Esophagus mucosa (tissue), 1 donor: Measurements from ENCODE around the gene LMX1B. TPM values are rescaled to one million over a fixed set of nuclear protein-coding genes. Genes with fewer than 3 reads are reported as not detected.
A peak's percentile ranks its signal among the peaks of the same experiment; 100 is the strongest.
"Not testable (repeated sequence)": the region's sequence is repeated elsewhere in the genome, so short reads cannot be mapped to it uniquely, and the experiment has no call there.

ENCODE experiments used
- ATAC-seq: fragments of 200-7000 bp; cut with Tn5 transposase; one replicate; pipeline ENCODE4 v1.9.1; 2020
- total RNA-seq: library from RNA; stranded (reverse); gene quantifications from one replicate; pipeline ENCODE4 v1.2.4, GENCODE V29; 2023
- donor health status: DM: yes; HTN: yes; CAD: no.

LMX1B gene
- total RNA-seq, 1 donor from 2014 or later, result not detected

DNA sequence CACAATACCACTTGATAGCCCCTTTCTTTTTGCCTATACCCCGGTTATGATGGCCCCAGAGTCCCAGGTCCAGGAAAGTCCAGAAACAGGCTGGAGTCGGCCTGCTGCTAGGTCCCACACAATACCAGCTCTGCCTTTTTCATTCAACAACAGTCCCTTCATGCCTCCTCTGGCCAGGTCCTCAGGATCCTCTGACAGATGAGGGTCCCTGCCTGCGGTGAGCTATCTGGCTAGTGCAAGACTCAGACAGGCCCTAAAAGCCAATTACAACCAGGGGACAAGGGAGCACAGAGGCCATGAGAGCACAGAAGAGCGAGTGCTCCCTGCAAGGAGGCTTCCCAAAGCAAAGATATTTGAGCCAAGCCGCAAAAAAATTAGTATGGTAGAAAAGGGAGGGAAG lies 106.3 kb downstream of the LMX1B start:
- ATAC-seq, result no peak

DNA sequence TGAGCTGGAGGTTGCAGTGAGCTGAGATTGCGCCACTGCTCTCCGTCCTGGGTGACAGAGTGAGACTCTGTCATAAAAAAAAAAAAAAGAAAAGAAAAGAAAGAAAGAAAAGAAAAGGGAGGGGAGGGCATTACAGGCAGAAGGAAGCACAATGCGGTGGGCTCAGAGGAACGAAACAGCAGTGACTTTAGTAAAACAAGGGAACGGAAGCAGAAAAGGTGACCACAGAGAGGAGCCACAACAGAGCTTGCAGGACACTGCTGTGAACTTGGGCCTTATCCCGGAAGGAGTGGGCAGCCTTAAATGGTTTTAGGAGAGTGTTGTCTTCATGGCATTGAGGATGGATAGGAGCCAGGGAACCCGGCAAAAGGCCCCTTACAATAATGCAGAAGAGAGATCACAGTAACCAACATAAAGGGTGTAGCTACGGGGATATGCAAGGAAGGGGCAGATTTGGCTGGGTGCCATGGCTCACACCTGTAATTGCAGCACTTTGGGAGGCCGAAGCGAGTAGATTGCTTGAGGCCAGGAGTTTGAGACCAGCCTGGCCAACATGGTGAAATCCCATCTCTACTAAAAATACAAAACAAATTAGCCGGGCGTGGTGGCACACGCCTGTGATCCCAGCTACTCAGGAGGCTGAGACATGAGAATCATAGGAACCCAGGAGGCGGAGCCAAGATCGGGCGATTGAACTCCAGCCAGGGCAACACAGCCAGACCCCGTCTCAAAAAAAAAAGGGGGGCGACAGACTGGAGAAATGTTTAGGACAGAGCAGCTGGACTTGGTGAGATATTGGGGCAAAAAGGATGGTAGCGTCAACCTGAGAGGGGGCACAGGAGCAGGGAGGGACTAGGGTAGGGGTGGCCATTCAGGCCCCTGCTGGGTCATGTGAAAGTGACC lies 107.2 kb downstream of the LMX1B start:
- ATAC-seq, result no peak

DNA sequence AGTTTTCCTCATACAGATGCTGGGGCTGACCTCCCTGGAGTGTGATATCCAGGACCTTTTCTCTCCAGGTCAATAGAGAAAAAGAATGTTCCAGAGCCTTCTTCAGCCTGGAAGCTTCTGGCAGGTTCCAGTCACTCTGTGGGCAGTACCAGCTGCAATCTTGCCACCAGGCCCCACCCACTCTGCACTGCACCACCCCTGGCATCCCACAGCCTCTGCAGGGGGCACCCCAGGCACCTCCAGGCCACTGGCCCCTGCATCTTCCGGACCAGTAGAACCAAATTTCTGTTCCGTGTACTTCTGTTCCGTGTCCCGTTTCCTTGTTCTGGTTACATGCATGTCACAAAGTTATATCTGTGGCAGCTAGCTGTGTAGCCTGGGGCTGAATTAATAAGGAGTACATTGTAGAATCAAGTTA lies 107.8 kb downstream of the LMX1B start:
- no peak for ATAC-seq

DNA sequence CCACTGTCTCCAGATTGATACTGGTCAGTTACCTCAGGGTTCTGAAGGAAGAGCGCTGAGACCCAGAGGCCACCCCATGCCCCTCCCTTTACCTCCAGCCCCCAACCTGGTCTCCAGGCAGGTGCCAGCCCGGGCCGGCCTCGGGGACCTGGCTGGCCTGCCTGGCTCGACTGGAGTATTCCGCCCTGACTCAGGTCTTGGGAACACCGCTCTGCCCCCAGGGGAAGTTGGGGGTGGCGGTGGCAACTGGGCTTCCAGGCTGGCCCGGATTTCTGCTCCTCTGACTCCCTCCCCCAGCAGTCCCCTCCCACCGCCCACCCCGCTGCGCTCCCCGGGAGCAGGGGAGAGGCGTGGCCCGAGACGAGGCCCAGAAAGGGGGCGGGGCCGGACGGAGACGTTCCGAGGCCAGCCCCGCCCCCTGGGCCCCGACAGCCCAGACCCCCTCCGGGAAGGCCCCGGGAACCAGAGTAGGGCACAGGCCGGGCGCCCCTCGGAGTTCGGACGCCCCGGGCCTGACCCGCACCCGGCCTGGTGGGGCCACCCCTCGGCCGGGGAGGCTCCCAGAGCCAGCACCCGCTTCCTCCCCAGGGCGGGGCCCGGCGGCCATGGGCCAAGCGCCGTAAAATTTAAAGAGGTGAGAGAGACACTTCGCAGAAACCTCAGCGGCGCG lies 108.7 kb downstream of the LMX1B start:
- ATAC-seq, result peak; percentile 85

DNA sequence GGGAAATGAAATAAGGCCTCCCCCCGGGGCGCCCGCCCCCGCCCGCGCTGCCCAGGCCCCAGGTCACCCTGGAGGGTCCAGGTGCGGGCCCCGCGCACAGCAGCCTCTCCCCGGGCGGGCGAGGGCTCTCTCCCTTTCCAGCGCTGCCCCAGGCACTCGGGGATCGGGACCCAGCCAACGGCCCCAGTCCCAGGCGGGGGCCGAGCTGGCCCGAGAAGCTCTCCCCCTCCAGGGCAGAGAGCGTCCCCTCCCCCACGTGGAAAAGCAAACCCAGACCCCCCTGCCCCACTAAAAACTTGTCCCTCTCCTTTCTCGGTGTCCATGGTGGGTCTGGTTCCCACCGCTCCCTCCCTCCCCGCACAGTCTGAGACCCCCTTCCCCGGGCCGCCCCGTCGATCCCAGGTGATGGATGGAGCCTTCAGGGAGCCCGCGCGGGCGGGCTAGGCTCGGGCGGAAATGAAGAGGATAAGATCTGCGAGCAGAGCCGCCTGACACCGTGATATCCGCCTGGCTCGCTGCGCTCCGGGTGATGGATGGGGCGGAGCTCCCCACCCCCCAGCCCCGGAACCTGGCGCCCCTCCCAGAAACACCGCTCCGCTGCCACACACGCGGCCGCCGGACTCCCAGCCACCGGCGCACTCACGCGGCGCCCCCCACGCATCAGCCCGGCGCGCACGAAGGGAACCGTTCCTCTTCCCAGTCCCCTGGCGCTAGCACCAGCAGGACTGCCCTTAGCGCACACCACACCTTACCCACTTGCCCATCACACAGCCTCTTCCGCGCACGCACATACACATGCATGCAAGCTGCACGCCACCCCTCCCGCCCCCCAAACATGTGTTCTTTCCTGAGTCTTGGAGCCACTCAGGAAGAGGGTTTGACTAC lies 109.4 kb downstream of the LMX1B start:
- peak; percentile 62 for ATAC-seq

DNA sequence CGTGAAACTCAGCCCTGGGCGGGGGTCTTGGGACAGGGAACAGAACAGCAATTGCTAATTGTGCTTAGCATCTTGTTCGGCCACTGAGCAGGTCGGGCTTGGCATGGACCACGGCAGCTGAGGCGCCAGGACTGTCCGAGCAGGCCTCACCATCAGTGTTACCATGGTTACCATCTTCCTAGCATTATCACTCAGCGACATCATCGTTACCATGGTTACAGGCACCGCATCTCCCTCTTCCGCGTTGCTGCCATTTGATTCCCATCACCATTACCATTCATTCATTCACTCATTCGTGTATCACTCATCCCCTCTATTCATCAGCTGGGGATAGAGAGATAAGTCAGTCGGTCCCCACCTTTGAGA lies 110.1 kb downstream of the LMX1B start:
- ATAC-seq, result no peak

DNA sequence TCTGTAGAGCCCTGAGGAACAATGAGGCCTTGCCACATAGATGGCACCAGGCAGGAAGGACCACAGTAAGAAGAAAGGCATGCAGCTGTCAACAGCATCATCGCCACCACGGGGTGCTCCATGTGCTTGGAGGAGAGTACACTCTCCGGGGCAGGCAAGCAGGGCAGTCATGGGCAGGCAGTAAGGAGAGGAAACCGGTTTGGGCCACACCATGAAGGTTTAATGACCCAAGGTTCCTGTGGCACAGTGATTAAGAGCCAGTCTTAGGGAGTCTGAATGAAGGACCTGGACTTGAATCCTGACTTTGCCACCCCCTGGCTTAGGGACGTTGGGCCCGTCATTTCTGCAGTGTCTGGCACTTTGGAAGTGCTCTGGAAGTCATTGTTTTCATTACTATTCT lies 110.5 kb downstream of the LMX1B start:
- ATAC-seq, result peak; percentile 43

DNA sequence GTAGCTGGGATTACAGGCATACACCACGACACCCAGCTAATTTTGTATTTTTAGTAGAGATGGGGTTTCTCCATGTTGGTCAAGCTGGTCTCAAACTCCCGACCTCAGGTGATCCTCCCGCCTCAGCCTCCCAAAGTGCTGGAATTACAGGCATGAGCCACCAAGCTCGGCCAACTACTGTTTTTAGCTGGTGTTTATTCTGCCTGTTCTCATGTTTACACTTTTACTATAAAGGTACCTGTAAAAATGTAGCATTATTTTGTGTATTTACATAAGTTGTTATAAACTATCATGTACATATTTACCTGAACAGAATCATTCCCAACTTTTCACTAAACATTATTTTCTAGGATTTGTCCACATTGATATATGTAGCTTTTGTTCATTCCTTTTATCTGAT lies 111.8 kb downstream of the LMX1B start:
- ATAC-seq, result not testable (repeated sequence)

DNA sequence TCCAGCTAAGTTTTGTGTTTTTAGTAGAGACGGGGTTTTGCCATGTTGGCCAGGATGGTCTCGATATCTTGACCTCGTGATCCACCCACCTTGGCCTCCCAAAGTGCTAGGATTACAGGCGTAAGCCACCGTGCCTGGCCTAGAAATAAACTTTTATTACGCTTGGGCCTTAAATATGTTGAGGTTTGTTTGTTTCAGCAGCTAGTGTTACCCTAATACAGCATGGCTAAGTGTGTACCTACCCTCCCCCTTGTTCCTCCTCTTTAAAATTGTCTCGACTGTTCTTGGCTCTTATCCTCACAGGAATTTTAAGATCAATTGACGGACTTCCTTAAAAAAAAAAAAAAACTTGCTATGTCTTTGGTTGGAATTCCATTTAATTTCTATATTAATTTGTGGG lies 114.5 kb downstream of the LMX1B start:
- ATAC-seq, result not testable (repeated sequence)

DNA sequence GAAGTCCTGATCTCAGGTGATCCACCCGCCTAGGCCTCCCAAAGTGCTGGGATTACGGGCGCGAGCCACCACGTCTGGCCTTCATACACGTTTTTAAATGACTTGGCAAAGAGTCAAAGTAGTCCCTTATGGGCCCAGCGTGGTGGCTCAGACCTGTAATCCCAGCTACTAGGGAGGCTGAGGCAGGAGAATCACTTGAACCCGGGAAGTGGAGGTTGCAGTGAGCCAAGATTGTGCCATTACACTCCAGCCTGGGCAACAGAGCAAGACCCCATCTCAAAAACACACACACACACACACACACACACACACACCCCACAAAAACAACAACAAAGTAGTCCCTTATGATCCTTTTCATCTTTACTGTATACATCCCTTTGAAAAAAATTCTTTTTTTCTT lies 116.9 kb downstream of the LMX1B start:
- ATAC-seq, result not testable (repeated sequence)

DNA sequence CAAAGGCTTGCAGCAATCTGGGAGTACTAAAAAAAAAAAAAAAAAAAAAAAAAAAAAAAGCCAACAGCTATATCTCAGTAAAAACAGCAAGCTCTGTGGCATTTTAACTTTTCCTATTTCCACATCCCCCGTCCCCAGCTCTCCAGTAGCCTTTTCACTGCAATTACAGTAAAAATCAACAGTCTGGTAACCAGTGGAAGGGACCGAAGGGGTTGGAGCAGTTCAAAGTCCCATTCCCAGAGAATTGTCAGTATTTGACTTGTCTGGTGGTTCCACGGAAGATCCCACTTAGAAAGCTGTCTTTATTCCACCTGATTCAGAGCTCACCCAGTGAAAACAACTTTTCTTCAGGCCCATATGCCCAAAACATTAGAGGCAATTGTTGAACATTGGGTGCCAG lies 119.3 kb downstream of the LMX1B start:
- ATAC-seq, result no peak

DNA sequence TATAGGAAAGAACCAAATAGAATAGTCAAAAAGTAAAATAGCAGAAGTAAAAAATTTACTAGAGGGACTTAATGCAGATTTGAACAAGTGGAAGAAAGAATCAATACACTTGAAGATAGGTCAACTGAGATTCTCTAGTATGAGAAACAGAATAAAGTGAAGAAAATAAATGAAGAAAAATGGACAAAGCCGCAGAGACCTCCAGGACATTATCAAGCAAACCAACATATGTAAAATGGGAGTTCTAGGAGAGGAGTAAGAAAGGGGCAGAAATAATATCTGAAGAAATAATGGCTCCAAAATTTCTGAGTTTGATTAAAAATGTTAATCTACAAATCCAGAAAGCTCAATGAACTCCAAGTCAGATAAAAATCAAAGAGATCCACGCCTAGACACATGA lies 121.1 kb downstream of the LMX1B start:
- no peak for ATAC-seq

DNA sequence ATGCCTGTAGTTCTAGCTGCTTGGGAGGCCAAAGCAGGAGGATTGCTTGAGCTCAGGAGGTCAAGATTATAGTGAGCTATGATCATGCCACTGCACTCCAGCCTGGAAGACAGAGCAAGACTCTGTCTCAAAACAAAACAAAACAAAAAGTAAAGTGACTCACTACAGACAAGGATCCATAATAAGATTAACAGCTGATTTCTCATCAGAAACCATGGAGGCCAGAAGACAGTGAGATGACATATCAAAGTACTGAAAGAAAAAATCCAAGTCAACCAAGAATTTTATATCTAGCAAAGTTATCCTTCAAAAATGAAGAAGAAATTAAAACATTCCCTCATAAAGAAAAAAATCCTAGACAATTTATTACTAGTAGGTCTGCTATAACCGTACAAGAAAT lies 121.8 kb downstream of the LMX1B start:
- ATAC-seq, result no peak

DNA sequence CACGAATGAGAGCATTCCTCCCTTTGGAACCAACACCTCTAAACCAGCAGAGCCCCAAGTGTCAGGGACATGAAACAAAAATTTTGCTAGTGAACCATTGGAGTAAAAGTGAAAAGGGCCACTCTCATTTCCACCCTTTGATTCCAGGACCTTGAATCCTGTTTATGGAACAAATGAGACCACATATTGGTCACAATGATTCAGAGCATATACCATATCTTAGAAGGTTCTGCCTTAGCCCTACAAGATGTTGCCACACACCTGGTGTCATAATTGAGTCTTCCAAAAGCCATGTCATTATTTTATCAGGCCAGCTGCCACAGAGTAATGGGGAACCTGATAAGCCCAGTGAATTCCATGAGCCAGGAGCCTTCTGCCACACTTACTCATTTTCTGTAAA lies 124.8 kb downstream of the LMX1B start:
- no peak for ATAC-seq

DNA sequence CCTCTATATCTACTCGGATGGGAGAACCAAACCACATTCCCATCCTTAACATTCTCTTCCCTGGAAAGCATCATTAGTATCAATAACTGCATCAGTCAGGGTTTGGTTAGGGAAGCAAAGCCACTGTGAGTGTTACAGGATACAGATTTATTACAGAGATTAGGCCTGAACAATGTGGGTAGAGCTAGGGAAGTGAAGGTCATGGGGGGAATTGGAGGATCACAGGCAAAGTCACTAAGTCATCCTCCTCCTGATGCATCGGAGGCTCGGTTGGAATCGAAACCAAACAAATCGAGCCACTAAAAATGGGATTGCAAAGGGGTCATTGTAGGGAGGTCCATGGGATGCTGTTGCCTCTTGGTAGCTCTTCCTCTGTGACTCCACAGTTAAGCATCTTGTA lies 129.3 kb downstream of the LMX1B start:
- no peak for ATAC-seq

DNA sequence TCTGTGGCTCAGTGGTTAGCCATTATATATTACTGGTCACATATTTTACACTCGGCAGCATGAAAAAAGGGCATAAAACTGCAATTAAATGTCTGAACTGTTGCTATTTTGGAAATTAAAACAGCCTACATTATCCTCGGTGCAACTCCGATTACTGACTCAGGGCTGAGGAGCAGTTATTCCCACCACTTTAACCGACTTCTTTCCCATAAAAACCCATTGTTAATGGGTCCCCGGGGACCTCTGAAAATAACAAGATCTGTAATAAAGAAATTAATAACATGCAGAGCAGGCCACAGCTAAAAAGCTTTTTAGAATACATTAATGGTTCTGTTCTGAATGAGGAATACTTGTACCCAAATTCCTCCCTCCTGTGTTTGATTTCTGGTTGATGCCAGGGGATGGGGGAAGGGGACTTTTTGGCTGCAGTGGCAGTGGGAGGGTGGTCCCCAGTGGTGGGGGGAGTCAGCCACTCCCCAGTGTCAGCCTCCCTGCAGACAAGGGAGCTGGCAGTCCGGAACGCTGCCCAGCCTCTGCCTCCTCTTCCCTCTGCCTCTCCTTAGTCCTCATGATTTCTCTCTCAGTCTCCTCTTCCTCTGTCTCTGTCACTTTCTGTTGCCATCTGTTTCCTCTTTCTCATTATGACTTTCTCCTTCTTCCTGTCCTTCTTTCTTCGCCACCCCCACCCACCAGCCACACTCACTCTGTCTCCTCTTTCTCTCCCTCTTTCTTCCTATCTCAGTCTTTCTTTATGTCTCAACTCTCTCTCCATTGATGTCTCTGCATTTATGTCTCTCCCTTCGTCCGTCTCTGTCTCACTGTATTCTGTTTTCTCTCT lies 132.1 kb downstream of the LMX1B start:
- no peak for ATAC-seq

Other genes starting within 250 kb of the LMX1B start
- gene ZBTB43, start 191.1 kb downstream of the LMX1B start, total RNA-seq, result 12.8 TPM
- gene ZBTB34, start 246.7 kb downstream of the LMX1B start, total RNA-seq, result 2.5 TPM